HG02884 (cell line): ENCODE measurements around the gene ZC3H14.

Experiments
- ATAC-seq: cut with Tn5 transposase; IDR thresholded peaks from one replicate; pipeline ENCODE4 v1.9.1; 2021; ENCODE audit warnings: mild to moderate bottlenecking, moderate library complexity; ENCODE audit not compliant: unreplicated experiment

The ZC3H14 gene

DNA sequence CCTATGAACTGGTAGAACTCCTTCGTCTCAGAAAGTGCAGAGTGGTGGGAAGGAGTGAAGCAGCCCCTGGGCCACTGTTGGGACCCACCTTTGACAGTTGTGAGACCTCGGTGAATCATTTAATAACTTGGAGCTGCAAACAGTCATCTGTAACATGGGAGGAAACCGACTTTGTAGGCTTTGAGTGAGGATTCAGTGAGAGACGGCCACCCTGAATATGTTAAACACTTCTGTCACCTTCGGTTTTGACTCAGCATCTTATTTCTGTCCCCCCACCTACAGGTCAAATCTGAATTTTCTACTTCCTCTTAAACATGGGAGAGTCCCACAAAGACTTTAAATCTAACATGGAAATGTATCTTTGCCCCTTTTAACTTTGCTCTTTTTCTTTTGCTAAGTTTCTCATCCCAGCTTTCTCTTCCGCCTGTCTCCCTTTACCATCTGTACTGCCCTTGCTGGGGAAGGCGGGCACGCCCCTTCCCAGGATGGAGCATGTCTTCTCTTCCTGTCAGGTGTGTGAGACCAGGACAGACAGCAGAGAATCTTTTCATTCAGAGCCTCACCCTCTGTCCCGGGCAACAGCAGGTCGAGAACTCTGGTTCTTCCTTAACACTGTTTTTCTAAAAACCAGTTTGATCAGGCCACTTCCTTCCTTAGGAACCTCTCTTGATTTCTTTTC, 37.1 kb downstream of the ZC3H14 start:
- ATAC-seq, result peak; percentile 90

GRCh38 chr14:88604212-88604611, 41.4 kb downstream of the ZC3H14 start:
- ATAC-seq, result no peak

DNA sequence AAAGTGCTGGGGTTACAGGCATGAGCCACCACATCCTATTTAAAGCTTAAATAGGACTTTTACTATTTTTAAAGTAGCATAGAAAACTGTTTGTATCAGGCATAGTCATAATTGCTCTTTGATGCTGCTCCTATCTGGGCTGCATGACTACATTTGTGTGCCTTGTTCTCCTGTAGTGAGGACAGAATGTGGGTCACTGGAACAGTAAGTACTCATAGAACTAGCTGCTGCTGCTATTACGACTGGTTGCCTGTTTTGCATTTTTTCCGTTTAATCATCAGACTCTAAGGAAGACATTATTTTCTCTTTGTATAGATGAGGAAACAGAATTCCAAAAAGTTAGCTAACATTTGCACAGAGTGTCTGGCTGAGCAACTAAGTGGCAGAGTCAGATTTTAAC, 42.8 kb downstream of the ZC3H14 start:
- no peak for ATAC-seq

- ATAC-seq, result no peak
These were observed 45.0 kb downstream of the ZC3H14 start for GRCh38 chr14:88607829-88608228.

- no peak for ATAC-seq
These were observed 49.0 kb downstream of the ZC3H14 start for GRCh38 chr14:88611878-88612277.

DNA sequence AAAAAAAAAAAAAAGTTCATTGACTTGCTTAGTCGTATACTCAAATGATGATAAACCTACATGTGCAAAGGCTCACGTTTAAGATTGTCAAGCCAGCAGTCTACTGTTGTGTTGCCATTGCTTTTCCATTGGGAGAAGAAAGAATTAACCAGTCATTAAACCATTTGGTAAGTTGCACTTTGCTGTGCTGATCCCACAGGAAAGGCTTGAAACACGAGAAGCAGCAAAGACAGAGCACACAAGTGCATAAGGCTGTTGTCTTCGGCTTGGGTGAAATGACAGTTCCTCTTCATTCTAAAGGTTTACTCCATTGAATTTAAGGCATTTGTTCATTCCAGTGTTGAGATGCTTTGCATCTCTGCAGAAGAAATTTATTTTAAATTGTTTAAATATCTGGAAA, 50.1 kb downstream of the ZC3H14 start:
- no peak for ATAC-seq

DNA sequence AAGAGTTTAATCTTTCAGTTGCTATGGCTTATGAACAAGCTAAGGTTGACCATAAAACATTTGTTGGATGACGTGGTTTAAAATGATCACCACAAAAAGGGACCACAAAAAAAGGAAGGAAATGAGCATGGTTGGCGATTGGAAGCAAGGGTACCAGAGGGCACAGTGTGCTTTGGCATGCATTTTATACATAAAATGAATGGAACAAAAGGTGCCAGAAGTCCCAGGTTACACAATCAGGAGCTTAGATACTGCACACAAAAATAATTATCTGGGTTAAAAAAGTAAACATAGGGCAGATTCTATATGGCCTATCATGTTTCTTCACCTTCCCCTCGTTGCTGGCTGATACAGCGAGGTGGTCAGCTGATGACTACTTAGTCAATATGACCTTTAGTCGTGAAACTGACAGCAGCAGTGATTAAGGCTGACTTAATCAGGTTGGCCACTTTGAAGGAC, 50.7 kb downstream of the ZC3H14 start:
- no peak for ATAC-seq

DNA sequence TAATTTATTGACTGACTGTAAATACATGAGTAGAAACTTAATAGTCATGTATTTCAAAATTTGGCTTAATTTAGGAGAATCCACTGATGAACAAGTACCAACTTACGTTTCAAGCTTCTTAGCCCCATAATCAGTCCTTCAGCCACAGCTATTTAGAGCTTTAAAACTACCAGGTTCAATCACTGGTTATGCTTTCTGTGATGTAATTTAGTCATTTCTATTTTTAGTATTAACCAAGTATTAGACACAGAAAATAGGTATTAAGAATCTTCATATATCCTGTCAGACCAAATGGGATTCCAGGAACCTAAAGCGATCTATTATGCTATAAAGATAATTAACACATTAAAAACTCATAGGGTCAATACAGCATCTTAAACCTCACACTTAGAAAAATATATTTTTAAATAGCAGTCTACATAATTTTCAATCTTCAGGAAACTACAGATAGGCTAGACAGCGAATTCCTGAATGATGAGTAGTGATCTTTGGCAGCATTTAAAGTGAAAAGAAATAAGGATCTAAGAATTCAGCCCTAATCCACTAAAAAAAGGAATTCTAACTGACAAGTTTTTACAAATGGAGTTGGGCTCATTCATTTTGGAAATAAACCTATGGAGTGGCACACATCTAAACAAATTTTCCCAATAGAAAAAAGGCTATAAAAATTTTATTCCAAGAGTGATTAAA, 51.5 kb downstream of the ZC3H14 start:
- peak; percentile 66 for ATAC-seq

GRCh38 chr14:88616697-88617096, 53.9 kb downstream of the ZC3H14 start:
- no peak for ATAC-seq

DNA sequence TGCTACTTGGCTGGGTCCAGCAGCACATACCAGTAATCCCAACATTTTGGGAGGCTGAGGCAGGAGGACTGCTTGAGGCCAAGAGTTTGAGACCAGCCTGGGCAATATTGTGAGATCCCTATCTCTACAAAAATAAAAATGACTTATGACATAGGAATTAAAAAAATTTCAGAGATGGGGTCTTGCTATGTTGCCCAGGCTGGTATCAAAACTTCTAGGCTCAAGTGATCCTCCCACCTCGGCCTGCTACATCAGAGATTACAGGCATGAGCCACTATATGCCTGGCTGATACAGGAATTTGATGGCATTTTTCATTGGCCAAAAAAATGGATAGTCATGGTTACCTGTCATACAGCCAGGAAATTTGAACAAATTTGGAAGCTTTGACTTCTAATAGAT, 54.6 kb downstream of the ZC3H14 start:
- ATAC-seq, result no peak

GRCh38 chr14:88618476-88618875, 55.6 kb downstream of the ZC3H14 start:
- ATAC-seq, result no peak

- no peak for ATAC-seq
These were observed 58.3 kb downstream of the ZC3H14 start for GRCh38 chr14:88621100-88621499.

- ATAC-seq, result no peak
These were observed 62.8 kb downstream of the ZC3H14 start for GRCh38 chr14:88625671-88626070.

- no peak for ATAC-seq
These were observed 65.2 kb downstream of the ZC3H14 start for GRCh38 chr14:88628033-88628432.

GRCh38 chr14:88628462-88628861, 65.6 kb downstream of the ZC3H14 start:
- ATAC-seq, result no peak

- no peak for ATAC-seq
These were observed 67.7 kb downstream of the ZC3H14 start for GRCh38 chr14:88630565-88630964.

GRCh38 chr14:88631091-88631490, 68.3 kb downstream of the ZC3H14 start:
- no peak for ATAC-seq

- ATAC-seq, result no peak
These were observed 69.7 kb downstream of the ZC3H14 start for GRCh38 chr14:88632512-88632911.

DNA sequence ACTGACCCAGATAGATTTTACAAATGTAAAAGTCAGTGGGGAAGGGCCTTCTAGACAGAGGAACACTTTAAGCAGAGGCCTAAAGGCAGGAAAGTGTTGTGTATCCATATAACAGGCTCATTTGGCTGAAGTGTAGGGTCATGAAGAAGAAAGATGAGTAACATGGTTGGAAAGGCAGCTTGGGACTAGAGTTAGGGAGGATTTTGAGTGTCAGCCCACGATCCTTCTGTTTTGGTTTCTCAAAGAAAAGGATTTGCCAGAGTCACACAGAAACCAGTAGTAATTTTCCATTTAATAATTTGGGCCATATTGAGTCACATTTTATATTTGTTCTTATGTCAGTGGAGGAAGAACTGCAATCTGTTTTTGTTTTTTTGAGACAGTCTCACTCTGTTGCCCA, 76.4 kb downstream of the ZC3H14 start:
- ATAC-seq, result no peak

DNA sequence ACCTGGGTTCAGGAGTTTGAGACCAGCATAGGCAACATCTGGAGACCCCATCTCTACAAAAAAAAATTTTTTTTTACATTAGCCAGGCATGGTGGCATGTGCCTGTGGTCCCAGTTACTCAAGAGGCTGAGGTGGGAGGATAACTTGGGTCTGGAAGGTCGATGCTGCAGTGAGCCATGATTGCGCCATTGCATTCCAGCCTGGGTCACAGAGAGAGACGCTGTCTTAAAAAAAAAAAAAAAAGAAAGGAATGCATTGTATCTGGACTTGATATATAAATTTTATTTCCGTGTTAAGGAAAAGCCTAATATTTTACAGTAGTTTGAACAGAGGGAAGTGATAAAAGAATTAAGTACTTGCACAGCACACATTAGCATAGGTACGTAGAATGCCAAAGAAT, 97.2 kb downstream of the ZC3H14 start:
- no peak for ATAC-seq

DNA sequence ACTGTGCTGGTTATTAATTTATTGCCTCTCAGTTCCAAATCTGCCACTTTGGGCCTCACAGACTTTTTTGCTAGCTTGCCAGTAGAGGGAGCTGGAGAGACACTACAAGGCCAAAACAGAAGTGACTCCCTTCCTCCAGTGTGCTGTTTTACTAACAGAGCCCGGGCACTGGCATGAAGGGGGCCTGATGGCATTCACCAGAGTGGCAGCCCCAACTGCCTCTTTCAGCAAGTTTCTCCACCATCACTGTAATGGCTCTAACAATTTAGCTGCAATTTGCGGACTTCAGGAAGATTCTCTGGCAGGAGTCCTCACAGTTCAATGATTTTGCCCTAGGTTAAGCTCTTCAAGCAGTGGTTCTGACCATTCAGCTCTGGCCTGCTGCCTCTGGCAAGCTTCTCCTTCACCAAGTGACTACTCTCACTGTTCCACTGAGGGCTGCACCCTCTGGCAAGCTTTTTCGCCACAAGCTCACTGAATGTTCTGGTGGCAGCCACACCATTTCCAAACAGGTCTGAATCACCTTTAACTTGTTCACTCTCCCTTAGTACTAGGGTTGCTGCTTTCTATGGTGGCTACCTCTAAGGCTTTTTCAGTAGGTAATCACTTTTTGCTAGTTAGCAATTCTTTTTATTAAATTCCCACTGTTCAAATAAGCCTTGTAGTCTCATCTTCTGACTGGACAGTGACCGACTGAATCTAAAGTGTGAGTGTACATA, 104.9 kb downstream of the ZC3H14 start:
- peak; percentile 69 for ATAC-seq
